Astrocyte (in vitro differentiated cells and primary cell): Measurements from ENCODE around the gene FICD. TPM values are rescaled to one million over a fixed set of nuclear protein-coding genes. Genes with fewer than 3 reads are reported as not detected.

ENCODE experiments used
- DNase-seq: peaks from one replicate; pipeline ENCODE4 v3.0.0-alpha.2; 2010; ENCODE audit warnings: low read depth
- FAIRE-seq: peaks from 2 replicates; lab custom pipeline; 2011; peaks lifted over from hg19 to GRCh38; lab: Jason Lieb, UNC
- H2AFZ ChIP-seq: 2 replicates; pipeline ENCODE4 v1.6.0; 2012; ENCODE audit warnings: low read depth, low read length, inconsistent platforms
- H3K27ac ChIP-seq: 2 replicates; pipeline ENCODE4 v1.5.1; 2011; ENCODE audit warnings: low read depth, low read length, inconsistent platforms
- H3K27me3 ChIP-seq: 2 replicates; pipeline ENCODE4 v1.6.0; 2011; ENCODE audit warnings: low read length, inconsistent platforms; ENCODE audit not compliant: insufficient read depth
- H3K36me3 ChIP-seq: 2 replicates; pipeline ENCODE4 v1.5.1; 2011; ENCODE audit warnings: low read length, inconsistent platforms; ENCODE audit not compliant: insufficient read depth
- H3K4me1 ChIP-seq: 2 replicates; pipeline ENCODE4 v1.5.1; 2011; ENCODE audit warnings: low read length, inconsistent platforms; ENCODE audit not compliant: insufficient read depth
- H3K4me2 ChIP-seq: 2 replicates; pipeline ENCODE4 v1.6.0; 2012; ENCODE audit warnings: low read length, inconsistent platforms
- H3K4me3 ChIP-seq: 2 replicates; pipeline ENCODE4 v1.5.1; 2011; ENCODE audit warnings: low read depth, mild to moderate bottlenecking, low read length, inconsistent platforms; ENCODE audit not compliant: insufficient read depth
- H3K79me2 ChIP-seq: 2 replicates; pipeline ENCODE4 v1.6.0; 2012; ENCODE audit warnings: mild to moderate bottlenecking, low read length, inconsistent platforms; ENCODE audit not compliant: insufficient read depth
- H3K9ac ChIP-seq: 2 replicates; pipeline ENCODE4 v1.6.0; 2012; ENCODE audit warnings: mild to moderate bottlenecking, low read length, inconsistent platforms
- H3K9me3 ChIP-seq: 2 replicates; pipeline ENCODE4 v1.5.1; 2012; ENCODE audit warnings: low read depth, mild to moderate bottlenecking, low read length, inconsistent platforms; ENCODE audit not compliant: insufficient read depth
- H4K20me1 ChIP-seq: 2 replicates; pipeline ENCODE4 v1.6.0; 2012; ENCODE audit warnings: low read length, inconsistent platforms; ENCODE audit not compliant: insufficient read depth
- H3K27ac Mint-ChIP-seq: one replicate; pipeline ENCODE4 v1.8.0; 2021; ENCODE audit warnings: mild to moderate bottlenecking, mixed read lengths; ENCODE audit not compliant: unreplicated experiment
- H3K27me3 Mint-ChIP-seq: one replicate; pipeline ENCODE4 v1.8.0; 2021; ENCODE audit warnings: low read depth, mixed read lengths; ENCODE audit not compliant: unreplicated experiment
- H3K36me3 Mint-ChIP-seq: one replicate; pipeline ENCODE4 v1.8.0; 2021; ENCODE audit warnings: low read depth, mixed read lengths; ENCODE audit not compliant: unreplicated experiment
- H3K4me1 Mint-ChIP-seq: one replicate; pipeline ENCODE4 v1.8.0; 2021; ENCODE audit warnings: low read depth, mixed read lengths; ENCODE audit not compliant: unreplicated experiment
- H3K4me3 Mint-ChIP-seq: one replicate; pipeline ENCODE4 v1.8.0; 2021; ENCODE audit warnings: mild to moderate bottlenecking, moderate library complexity, mixed read lengths; ENCODE audit not compliant: unreplicated experiment
- H3K9me3 Mint-ChIP-seq: one replicate; pipeline ENCODE4 v1.8.0; 2021; ENCODE audit warnings: mild to moderate bottlenecking, mixed read lengths; ENCODE audit not compliant: unreplicated experiment
- EZH2 ChIP-seq: IDR thresholded peaks from 2 replicates; pipeline ENCODE4 v1.6.1; 2012; ENCODE audit warnings: mild to moderate bottlenecking, low read length, inconsistent platforms; ENCODE audit not compliant: insufficient read depth
- total RNA-seq: library from RNA; stranded (reverse); gene quantifications from 2 replicates; pipeline ENCODE4 v1.2.1, GENCODE V29; 2021
- TF ChIP-seq, protein P1 (sequence below): IDR thresholded peaks from 2 replicates; pipeline ENCODE4 v1.5.1; 2011; ENCODE audit warnings: low read depth, mild to moderate bottlenecking, inconsistent platforms, low read length, moderate library complexity; ENCODE audit not compliant: insufficient read depth

FICD gene
- total RNA-seq, 1 donor from 2014 or later, result 3.5 TPM

DNA sequence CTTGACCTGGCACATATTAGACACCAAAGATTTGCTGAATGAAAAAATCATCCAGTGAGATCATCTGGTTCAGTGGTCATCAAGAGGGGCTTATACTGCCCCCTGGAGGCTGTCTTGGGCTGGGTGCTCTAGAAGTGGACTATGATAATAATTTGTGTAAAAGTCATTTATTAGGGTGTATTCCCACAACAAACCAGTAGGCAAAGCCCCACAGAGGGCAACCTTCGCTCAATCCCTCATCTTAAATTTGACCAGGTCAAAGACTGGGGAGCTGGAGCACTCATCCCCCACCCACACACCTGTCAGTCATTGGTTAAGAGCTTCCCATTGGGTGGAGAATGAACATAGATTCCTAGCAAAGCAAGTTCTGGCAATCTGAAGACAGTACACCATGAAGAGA, 20.0 kb upstream of the FICD start:
- Mint-ChIP-seq H3K27me3 (peaks cover 35% of the 10 kb centered on the region), H3K36me3 (no peaks in the 10 kb centered on the region), H3K27ac (no peak overlapping the region), H3K4me3 (no peak overlapping the region), H3K4me1 (no peaks in the 10 kb centered on the region), H3K9me3 (peaks cover 3% of the 10 kb centered on the region)
- TF ChIP-seq, protein P1, sequence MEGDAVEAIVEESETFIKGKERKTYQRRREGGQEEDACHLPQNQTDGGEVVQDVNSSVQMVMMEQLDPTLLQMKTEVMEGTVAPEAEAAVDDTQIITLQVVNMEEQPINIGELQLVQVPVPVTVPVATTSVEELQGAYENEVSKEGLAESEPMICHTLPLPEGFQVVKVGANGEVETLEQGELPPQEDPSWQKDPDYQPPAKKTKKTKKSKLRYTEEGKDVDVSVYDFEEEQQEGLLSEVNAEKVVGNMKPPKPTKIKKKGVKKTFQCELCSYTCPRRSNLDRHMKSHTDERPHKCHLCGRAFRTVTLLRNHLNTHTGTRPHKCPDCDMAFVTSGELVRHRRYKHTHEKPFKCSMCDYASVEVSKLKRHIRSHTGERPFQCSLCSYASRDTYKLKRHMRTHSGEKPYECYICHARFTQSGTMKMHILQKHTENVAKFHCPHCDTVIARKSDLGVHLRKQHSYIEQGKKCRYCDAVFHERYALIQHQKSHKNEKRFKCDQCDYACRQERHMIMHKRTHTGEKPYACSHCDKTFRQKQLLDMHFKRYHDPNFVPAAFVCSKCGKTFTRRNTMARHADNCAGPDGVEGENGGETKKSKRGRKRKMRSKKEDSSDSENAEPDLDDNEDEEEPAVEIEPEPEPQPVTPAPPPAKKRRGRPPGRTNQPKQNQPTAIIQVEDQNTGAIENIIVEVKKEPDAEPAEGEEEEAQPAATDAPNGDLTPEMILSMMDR, result peak; percentile 64
- no peak for TF ChIP-seq EZH2
- Histone ChIP-seq H3K4me3 (no peak overlapping the region), H3K9ac (no peak overlapping the region), H3K4me1 (no peaks in the 10 kb centered on the region), H2AFZ (no peak overlapping the region), H3K27me3 (peaks cover 9% of the 10 kb centered on the region), H3K9me3 (no peaks in the 10 kb centered on the region), H4K20me1 (no peaks in the 10 kb centered on the region), H3K27ac (no peak overlapping the region), H3K36me3 (no peaks in the 10 kb centered on the region), H3K79me2 (no peaks in the 10 kb centered on the region), H3K4me2 (no peak overlapping the region)
- DNase-seq (no peak), FAIRE-seq (no peak)

DNA sequence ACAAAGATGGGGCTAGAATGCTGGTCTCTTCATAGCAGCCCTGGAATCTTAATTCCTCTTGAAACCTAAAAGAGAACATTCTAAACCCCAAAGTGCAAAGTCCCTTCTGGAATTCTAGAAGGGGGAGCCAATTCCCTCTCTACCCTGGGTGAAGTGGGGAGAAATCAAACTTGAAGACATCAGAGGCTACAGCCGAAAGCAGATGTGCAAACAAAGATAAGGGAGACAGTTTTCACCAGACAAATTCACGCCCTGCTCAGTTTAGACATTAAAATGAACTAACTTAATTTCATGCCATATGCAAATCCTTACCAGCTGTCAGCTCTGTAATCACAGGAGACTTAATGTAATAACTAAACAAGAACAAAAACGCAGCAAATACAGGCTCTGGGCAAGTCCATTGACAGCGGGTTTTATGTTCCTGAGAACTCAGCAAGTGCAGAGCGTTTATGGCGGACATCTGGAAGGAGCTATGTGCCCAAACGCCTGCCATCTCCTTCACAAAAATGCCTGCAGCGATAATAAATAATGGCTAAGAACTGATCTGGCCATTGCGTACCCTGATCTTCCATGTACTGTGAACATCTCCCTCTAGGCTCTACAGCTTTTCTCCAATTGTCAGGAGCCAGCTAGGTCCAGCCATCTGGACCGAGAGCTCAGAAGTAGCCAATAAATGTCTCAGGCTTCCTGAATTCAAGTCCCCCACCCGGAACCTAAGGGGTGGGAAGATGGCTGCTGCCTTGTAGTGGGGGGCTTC, 19.1 kb upstream of the FICD start:
- H3K27me3 Mint-ChIP-seq, result peaks cover 40% of the 10 kb centered on the region

More for the DNA sequence above, 19.1 kb upstream of the FICD start:
- no peaks in the 10 kb centered on the region for H3K9me3 ChIP-seq
- no peak overlapping the region for H3K4me3 Mint-ChIP-seq
- H4K20me1 ChIP-seq, result no peaks in the 10 kb centered on the region
- no peaks in the 10 kb centered on the region for H3K4me1 ChIP-seq
- no peak overlapping the region for H3K9ac ChIP-seq
- H3K79me2 ChIP-seq, result no peaks in the 10 kb centered on the region
- peaks cover 3% of the 10 kb centered on the region for H3K9me3 Mint-ChIP-seq
- peaks cover 6% of the 10 kb centered on the region for H3K27me3 ChIP-seq
- H3K36me3 ChIP-seq, result no peaks in the 10 kb centered on the region
- H3K4me3 ChIP-seq, result no peak overlapping the region
- H3K36me3 Mint-ChIP-seq, result no peaks in the 10 kb centered on the region
- DNase-seq (no peak), FAIRE-seq (no peak)
- no peak overlapping the region for H3K27ac Mint-ChIP-seq
- no peak overlapping the region for H3K4me2 ChIP-seq
- no peaks in the 10 kb centered on the region for H3K4me1 Mint-ChIP-seq
- TF ChIP-seq, protein P1, result no peak
- TF ChIP-seq EZH2, result no peak
- H3K27ac ChIP-seq, result no peak overlapping the region
- no peak overlapping the region for H2AFZ ChIP-seq
